ENCODE measurements around the gene PLPPR4.
"Not testable (repeated sequence)": the region's sequence is repeated elsewhere in the genome, so short reads cannot be mapped to it uniquely, and the experiment has no call there.

The PLPPR4 gene

GRCh38 chr1:99269321-99269720 is 5.0 kb downstream of the PLPPR4 start:
- no peak for FAIRE-seq

- FAIRE-seq: no peak
Measured at GRCh38 chr1:99270646-99271045, 6.4 kb downstream of the PLPPR4 start.

GRCh38 chr1:99271249-99271648 is 7.0 kb downstream of the PLPPR4 start:
- FAIRE-seq: no peak

GRCh38 chr1:99277066-99277465 is 12.8 kb downstream of the PLPPR4 start:
- no peak for FAIRE-seq

- FAIRE-seq: no peak
Measured at GRCh38 chr1:99279525-99279924, 15.2 kb downstream of the PLPPR4 start.

GRCh38 chr1:99281105-99281504 is 16.8 kb downstream of the PLPPR4 start:
- no peak for FAIRE-seq

- no peak for FAIRE-seq
Measured at GRCh38 chr1:99282536-99282935, 18.2 kb downstream of the PLPPR4 start.

GRCh38 chr1:99283521-99283920 is 19.2 kb downstream of the PLPPR4 start:
- FAIRE-seq: not testable (repeated sequence)

GRCh38 chr1:99292886-99293285 is 28.6 kb downstream of the PLPPR4 start:
- no peak for FAIRE-seq

GRCh38 chr1:99297923-99298322 is 33.6 kb downstream of the PLPPR4 start:
- FAIRE-seq: no peak

- FAIRE-seq: no peak
Measured at GRCh38 chr1:99304725-99305282, 40.5 kb downstream of the PLPPR4 start.

GRCh38 chr1:99305626-99306025 is 41.3 kb downstream of the PLPPR4 start:
- no peak for FAIRE-seq

GRCh38 chr1:99306056-99306455 is 41.8 kb downstream of the PLPPR4 start:
- no peak for FAIRE-seq

GRCh38 chr1:99306644-99307043 is 42.4 kb downstream of the PLPPR4 start:
- no peak for FAIRE-seq

- FAIRE-seq: no peak
Measured at GRCh38 chr1:99315305-99315704, 51.0 kb downstream of the PLPPR4 start.

GRCh38 chr1:99326215-99326949 is 62.1 kb downstream of the PLPPR4 start:
- FAIRE-seq: no peak

GRCh38 chr1:99327357-99327756 is 63.1 kb downstream of the PLPPR4 start:
- FAIRE-seq: no peak

GRCh38 chr1:99328171-99328570 is 63.9 kb downstream of the PLPPR4 start:
- FAIRE-seq: no peak

- FAIRE-seq: no peak
Measured at GRCh38 chr1:99331083-99331482, 66.8 kb downstream of the PLPPR4 start.

- FAIRE-seq: no peak
Measured at GRCh38 chr1:99331636-99332035, 67.3 kb downstream of the PLPPR4 start.

- no peak for FAIRE-seq
Measured at GRCh38 chr1:99332561-99332960, 68.3 kb downstream of the PLPPR4 start.

GRCh38 chr1:99334991-99335390 is 70.7 kb downstream of the PLPPR4 start:
- no peak for FAIRE-seq

GRCh38 chr1:99347041-99347684 is 82.9 kb downstream of the PLPPR4 start:
- no peak for FAIRE-seq

- no peak for FAIRE-seq
Measured at GRCh38 chr1:99348397-99349132, 84.3 kb downstream of the PLPPR4 start.

Data from G401.6 (cell line).